Measurements from ENCODE around the gene CCDC192.

The CCDC192 gene

GRCh38 chr5:127978738-127979300, 275.6 kb downstream of the CCDC192 start:
- DNase-seq, result no peak

GRCh38 chr5:127979475-127979874, 276.3 kb downstream of the CCDC192 start:
- no peak for DNase-seq

- no peak for DNase-seq
Observed at GRCh38 chr5:127980843-127981242, 277.7 kb downstream of the CCDC192 start.

GRCh38 chr5:127981498-127981897, 278.3 kb downstream of the CCDC192 start:
- no peak for DNase-seq

- no peak for DNase-seq
Observed at GRCh38 chr5:127985811-127986325, 282.7 kb downstream of the CCDC192 start.

- no peak for DNase-seq
Observed at GRCh38 chr5:127987354-127988145, 284.4 kb downstream of the CCDC192 start.

GRCh38 chr5:127988146-127988760, 285.1 kb downstream of the CCDC192 start:
- DNase-seq, result peak in 1 of 56 donors; percentile 29

Data from nucleus accumbens (tissue), 56 donors.